Smooth muscle cell (in vitro differentiated cells): ENCODE results near the gene SPACA7. TPM values are rescaled to one million over a fixed set of nuclear protein-coding genes. Genes with fewer than 3 reads are reported as not detected.

Experiments used
- DNase-seq: peaks from one replicate; lab custom pipeline; 2025; ENCODE audit not compliant: unreplicated experiment; lab: John Stamatoyannopoulos, UW
- H2AFZ ChIP-seq: fragments of 200-600 bp; sonication (generic); 2 replicates; pipeline ENCODE4 v1.6.0; 2016; ENCODE audit warnings: antibody characterized with exemption, low read depth, mild to moderate bottlenecking
- H3F3A ChIP-seq: fragments of 200-600 bp; sonication (generic); 2 replicates; pipeline ENCODE4 v1.6.0; 2017; ENCODE audit warnings: antibody characterized with exemption, low read depth
- H3K27ac ChIP-seq: fragments of 200-600 bp; sonication (generic); 2 replicates; pipeline ENCODE4 v1.5.1; 2016; ENCODE audit warnings: low read depth, mild to moderate bottlenecking
- H3K27me3 ChIP-seq: fragments of 200-600 bp; sonication (generic); 2 replicates; pipeline ENCODE4 v1.6.1; 2016; ENCODE audit warnings: low read depth, mild to moderate bottlenecking
- H3K36me3 ChIP-seq: fragments of 200-600 bp; sonication (generic); 2 replicates; pipeline ENCODE4 v1.5.1; 2016; ENCODE audit warnings: low read depth
- H3K4me1 ChIP-seq: fragments of 200-600 bp; sonication (generic); 2 replicates; pipeline ENCODE4 v1.5.1; 2016; ENCODE audit warnings: low read depth
- H3K4me2 ChIP-seq: fragments of 200-600 bp; sonication (generic); 2 replicates; pipeline ENCODE4 v1.6.0; 2016; ENCODE audit warnings: mild to moderate bottlenecking
- H3K4me3 ChIP-seq: fragments of 200-600 bp; sonication (generic); 2 replicates; pipeline ENCODE4 v1.5.1; 2016; ENCODE audit warnings: mild to moderate bottlenecking
- H3K79me2 ChIP-seq: fragments of 200-600 bp; sonication (generic); 2 replicates; pipeline ENCODE4 v1.6.0; 2016; ENCODE audit warnings: low read depth, mild to moderate bottlenecking
- H3K9ac ChIP-seq: fragments of 200-600 bp; sonication (generic); 2 replicates; pipeline ENCODE4 v1.6.0; 2016; ENCODE audit warnings: low read depth
- H3K9me3 ChIP-seq: fragments of 200-600 bp; sonication (generic); replicated peaks from 2 replicates; pipeline ENCODE4 v1.5.1; 2016; ENCODE audit warnings: low read depth
- H4K20me1 ChIP-seq: fragments of 200-600 bp; sonication (generic); 2 replicates; pipeline ENCODE4 v1.6.0; 2016; ENCODE audit warnings: low read depth
- WGBS: methylation state at CpG from one replicate; pipeline ENCODE4 v1.1.7; 2016; ENCODE audit warnings: low lambda C conversion rate; 5-methylcytosine and 5-hydroxymethylcytosine counted together
- polyA plus RNA-seq: library from polyadenylated mRNA; unstranded; fragments of >200 nt; fragmentation: Nextera tagmentation; extraction: Ambion mirVana; gene quantifications from 2 replicates; pipeline ENCODE4 v1.2.1, GENCODE V29; 2016
- total RNA-seq: library from RNA; depleted of rRNA; stranded (reverse); fragments of >200 nt; gene quantifications from 2 replicates; pipeline ENCODE4 v1.2.3, GENCODE V29; 2014
- TF ChIP-seq, protein P1 (sequence below): fragments of 200-600 bp; sonication (generic); IDR thresholded peaks from 2 replicates; pipeline ENCODE4 v1.5.1; 2017; ENCODE audit warnings: borderline replicate concordance, mild to moderate bottlenecking, antibody characterized with exemption; ENCODE audit not compliant: insufficient read depth, poor library complexity, severe bottlenecking

Gene SPACA7
- total and polyA plus RNA-seq, 2 experiments from 2014 or later = not detected

DNA sequence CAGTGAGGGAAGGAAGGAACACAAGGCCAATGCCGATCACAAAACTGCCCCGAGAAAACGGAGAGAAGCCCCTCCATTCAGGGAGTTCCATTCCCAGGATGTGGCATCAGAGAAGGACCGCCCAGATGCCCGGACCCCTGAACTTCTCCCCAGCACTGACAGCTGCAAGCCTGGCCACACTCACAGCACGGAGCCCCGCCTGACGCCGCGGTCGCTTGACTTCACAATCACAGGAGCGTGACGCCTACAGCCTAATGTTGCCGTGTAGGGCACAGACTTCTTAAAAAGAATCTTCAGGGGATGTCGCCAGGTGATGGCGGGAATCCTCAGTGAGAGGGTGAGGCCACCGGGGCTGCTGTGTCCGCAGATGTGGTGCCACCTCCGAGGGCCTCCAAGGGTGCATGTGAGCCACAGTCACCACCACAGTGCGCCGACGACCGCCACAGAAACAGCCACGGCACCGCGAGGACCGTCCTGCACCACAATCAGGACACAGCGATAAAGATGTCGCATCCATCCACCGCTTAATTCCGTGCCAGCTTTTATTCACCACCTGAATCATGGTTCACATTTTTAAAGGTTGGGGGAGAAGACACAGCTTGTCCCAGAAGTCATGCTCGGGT, 77.2 kb downstream of the SPACA7 start:
- no peaks in the 10 kb centered on the region for H3K27me3 ChIP-seq
- TF ChIP-seq, protein P1, sequence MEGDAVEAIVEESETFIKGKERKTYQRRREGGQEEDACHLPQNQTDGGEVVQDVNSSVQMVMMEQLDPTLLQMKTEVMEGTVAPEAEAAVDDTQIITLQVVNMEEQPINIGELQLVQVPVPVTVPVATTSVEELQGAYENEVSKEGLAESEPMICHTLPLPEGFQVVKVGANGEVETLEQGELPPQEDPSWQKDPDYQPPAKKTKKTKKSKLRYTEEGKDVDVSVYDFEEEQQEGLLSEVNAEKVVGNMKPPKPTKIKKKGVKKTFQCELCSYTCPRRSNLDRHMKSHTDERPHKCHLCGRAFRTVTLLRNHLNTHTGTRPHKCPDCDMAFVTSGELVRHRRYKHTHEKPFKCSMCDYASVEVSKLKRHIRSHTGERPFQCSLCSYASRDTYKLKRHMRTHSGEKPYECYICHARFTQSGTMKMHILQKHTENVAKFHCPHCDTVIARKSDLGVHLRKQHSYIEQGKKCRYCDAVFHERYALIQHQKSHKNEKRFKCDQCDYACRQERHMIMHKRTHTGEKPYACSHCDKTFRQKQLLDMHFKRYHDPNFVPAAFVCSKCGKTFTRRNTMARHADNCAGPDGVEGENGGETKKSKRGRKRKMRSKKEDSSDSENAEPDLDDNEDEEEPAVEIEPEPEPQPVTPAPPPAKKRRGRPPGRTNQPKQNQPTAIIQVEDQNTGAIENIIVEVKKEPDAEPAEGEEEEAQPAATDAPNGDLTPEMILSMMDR = no peak
- no peaks in the 10 kb centered on the region for H3K36me3 ChIP-seq
- no peaks in the 10 kb centered on the region for H3K4me1 ChIP-seq
- H3K4me3 ChIP-seq = no peak overlapping the region
- H3K27ac ChIP-seq = no peak overlapping the region
- H2AFZ ChIP-seq = no peak overlapping the region
- H3K4me2 ChIP-seq = no peak overlapping the region
- H3K79me2 ChIP-seq = no peaks in the 10 kb centered on the region
- no peak overlapping the region for H3K9ac ChIP-seq
- no peaks in the 10 kb centered on the region for H4K20me1 ChIP-seq
- DNase-seq = no peak
- no peaks in the 10 kb centered on the region for H3K9me3 ChIP-seq
- WGBS = 88% methylated on average over 31 of the region's 32 CpGs
- no peaks in the 10 kb centered on the region for H3F3A ChIP-seq

- no peaks in the 10 kb centered on the region for H3K27me3 ChIP-seq
- TF ChIP-seq, protein P1 = no peak
- no peaks in the 10 kb centered on the region for H3K79me2 ChIP-seq
Measured at GRCh38 chr13:112453874-112454647, 77.9 kb downstream of the SPACA7 start.

DNA sequence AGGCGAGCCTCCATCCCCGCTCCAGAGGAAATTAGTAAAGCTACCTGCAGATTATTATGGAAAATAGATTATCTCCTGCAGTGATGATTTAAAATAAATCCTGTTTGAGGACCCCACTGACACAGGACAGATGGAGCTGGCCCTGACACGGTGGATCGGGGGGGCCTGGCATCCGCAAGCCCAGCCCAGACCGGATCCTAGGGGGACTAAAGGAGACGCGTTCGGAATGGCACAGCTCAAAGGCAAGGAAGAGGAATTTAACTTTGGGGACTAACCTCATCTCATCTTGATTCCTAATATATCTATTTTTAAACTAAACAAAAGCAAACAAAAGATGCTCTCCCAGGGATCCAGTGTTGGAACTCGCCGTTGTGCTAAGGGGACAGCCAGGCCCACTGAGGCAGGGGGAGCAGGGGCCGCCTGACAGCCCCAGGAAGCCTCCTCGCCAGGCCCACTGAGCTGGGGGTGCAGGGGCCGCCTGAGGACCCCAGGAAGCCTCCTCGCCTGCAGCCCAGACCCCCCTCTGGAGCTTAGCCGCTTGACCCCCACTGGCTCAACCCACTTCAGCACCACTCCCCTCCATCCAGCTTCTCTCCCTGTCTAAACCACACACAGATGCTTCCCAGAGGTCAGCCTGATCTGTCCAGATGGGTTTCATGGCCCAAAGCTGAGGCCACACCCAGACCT, 78.6 kb downstream of the SPACA7 start:
- no peak overlapping the region for H3K27ac ChIP-seq
- TF ChIP-seq, protein P1 = no peak
- H3K79me2 ChIP-seq = no peaks in the 10 kb centered on the region
- no peaks in the 10 kb centered on the region for H3K36me3 ChIP-seq
- no peaks in the 10 kb centered on the region for H3F3A ChIP-seq
- 87% methylated on average over 16 of the region's 16 CpGs for WGBS
- no peaks in the 10 kb centered on the region for H4K20me1 ChIP-seq
- no peak overlapping the region for H3K9ac ChIP-seq
- no peaks in the 10 kb centered on the region for H3K4me1 ChIP-seq
- H3K4me3 ChIP-seq = no peak overlapping the region
- no peak overlapping the region for H2AFZ ChIP-seq
- H3K27me3 ChIP-seq = no peaks in the 10 kb centered on the region
- DNase-seq = no peak
- H3K9me3 ChIP-seq = no peaks in the 10 kb centered on the region
- no peak overlapping the region for H3K4me2 ChIP-seq

More at GRCh38 chr13:112453874-112454647, 77.9 kb downstream of the SPACA7 start:
- H2AFZ ChIP-seq = no peak overlapping the region
- H4K20me1 ChIP-seq = no peaks in the 10 kb centered on the region
- H3K4me1 ChIP-seq = no peaks in the 10 kb centered on the region
- no peaks in the 10 kb centered on the region for H3K36me3 ChIP-seq
- no peaks in the 10 kb centered on the region for H3F3A ChIP-seq
- H3K27ac ChIP-seq = no peak overlapping the region
- no peak overlapping the region for H3K9ac ChIP-seq
- no peak for DNase-seq
- no peak overlapping the region for H3K4me3 ChIP-seq
- WGBS = 88% methylated on average over 30 of the region's 30 CpGs
- no peaks in the 10 kb centered on the region for H3K9me3 ChIP-seq
- H3K4me2 ChIP-seq = no peak overlapping the region
